Uterus (tissue), 2 donors: ENCODE measurements around the gene LIMK2.
"Not testable (repeated sequence)": the region's sequence is repeated elsewhere in the genome, so short reads cannot be mapped to it uniquely, and the experiment has no call there.

Experiments used
- POLR2A ChIP-seq, 2 donors: fragments of 450-650 bp; IDR thresholded peaks; one replicate each; pipeline ENCODE4 v1.6.1; 2016; ENCODE audit warnings: antibody characterized with exemption in 2 of 2, mild to moderate bottlenecking in 1 of 2, moderate library complexity in 1 of 2
- TF ChIP-seq, protein P1 (sequence below), 4 experiments: fragments of 200-600 bp in 2 of 4; fragments of 450-650 bp in 2 of 4; sonication (generic) in 2 of 4; IDR thresholded peaks; one replicate each; pipeline ENCODE4 v1.5.1; 2016 to 2019; ENCODE audit warnings: antibody characterized with exemption in 4 of 4, mild to moderate bottlenecking in 2 of 4, moderate library complexity in 1 of 4

DNA sequence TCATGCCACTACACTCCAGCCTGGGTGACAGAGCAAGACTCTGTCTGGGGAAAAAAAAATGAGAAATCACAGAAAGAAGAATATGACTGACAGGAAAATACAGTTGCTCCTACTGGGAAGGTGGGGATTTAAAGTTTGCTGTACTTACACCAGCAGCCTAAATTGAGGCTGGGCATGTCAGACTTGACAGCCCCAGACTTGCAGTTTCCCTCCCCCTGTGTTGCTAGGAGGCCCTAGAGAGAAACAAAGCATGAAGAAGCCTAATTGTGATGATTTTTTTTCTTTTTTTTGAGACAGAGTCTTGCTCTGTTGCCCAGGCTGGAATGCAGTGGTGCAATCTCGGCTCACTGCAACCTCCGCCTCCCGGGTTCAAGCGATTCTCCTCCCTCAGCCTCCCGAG is 17.4 kb upstream of the LIMK2 start:
- TF ChIP-seq, protein P1, sequence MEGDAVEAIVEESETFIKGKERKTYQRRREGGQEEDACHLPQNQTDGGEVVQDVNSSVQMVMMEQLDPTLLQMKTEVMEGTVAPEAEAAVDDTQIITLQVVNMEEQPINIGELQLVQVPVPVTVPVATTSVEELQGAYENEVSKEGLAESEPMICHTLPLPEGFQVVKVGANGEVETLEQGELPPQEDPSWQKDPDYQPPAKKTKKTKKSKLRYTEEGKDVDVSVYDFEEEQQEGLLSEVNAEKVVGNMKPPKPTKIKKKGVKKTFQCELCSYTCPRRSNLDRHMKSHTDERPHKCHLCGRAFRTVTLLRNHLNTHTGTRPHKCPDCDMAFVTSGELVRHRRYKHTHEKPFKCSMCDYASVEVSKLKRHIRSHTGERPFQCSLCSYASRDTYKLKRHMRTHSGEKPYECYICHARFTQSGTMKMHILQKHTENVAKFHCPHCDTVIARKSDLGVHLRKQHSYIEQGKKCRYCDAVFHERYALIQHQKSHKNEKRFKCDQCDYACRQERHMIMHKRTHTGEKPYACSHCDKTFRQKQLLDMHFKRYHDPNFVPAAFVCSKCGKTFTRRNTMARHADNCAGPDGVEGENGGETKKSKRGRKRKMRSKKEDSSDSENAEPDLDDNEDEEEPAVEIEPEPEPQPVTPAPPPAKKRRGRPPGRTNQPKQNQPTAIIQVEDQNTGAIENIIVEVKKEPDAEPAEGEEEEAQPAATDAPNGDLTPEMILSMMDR (IDR thresholded peaks at IDR 0.05) = not testable (repeated sequence)
- not testable (repeated sequence) for TF ChIP-seq POLR2A (IDR thresholded peaks at IDR 0.05)
